Activated CD4-positive, alpha-beta T cell treated with anti-CD3 and anti-CD28 coated beads for 48 hours (primary cell): ENCODE measurements around the gene FRS2.
"Not testable (repeated sequence)": the region's sequence is repeated elsewhere in the genome, so short reads cannot be mapped to it uniquely, and the experiment has no call there.

Source experiments
- DNase-seq: peaks from one replicate; pipeline ENCODE4 v3.0.0-alpha.2; 2020

The FRS2 gene

DNA sequence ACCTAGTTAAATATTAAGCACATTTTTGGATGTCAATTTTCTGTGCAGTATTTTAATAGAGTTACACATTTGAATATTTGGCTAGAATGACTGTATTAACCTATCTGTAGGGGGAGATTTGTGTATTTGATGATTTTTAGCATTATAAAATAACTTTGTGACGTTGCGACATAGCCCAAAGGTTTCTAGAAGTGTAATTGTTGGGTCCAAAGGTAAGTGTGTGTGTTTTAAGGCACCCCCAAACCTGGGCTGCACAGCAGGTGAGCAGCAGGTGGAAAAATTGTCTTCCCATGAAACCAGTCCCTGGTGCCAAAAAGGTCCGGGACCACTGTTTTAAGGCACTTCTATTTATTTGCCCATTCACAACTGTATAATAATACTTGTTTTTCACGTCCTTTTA lies 118.3 kb downstream of the FRS2 start:
- DNase-seq = no peak

DNA sequence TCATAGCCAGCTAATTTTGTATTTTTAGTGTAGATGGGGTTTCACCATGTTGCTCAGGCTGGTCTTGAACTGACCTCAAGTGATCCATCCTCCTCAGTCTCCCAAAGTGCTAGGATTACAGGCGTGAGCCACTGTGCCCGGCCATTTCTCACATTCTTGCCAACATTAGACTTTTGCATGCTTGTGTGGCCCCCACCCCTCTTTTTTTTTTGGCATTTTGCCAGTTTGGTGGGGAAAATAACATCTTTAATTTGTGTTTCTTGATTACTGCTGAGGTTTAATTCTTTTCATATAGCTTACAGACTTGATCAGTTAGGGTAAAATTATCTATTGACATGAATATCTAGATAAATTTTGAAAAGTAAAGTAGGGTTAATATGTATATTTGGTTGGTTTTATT lies 118.9 kb downstream of the FRS2 start:
- no peak for DNase-seq

DNA sequence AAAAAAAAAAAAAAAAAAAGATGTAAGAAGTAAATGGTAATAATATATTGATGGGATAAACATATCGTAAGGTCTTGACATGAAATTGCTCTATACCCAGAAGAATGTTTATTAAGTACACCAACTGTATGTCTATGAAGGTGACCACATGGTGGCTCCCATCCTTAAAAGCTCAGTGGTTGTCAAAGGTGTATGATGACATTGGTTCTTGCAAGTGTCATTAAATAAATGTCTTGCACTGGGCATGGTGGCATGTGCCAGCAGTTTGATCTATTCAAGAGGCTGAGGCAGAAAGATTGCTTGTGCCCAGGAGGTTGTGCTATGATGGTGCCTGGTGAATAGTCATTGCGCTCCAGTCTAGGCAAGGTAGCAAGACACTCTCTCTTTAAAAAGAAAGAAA lies 125.5 kb downstream of the FRS2 start:
- DNase-seq = no peak

DNA sequence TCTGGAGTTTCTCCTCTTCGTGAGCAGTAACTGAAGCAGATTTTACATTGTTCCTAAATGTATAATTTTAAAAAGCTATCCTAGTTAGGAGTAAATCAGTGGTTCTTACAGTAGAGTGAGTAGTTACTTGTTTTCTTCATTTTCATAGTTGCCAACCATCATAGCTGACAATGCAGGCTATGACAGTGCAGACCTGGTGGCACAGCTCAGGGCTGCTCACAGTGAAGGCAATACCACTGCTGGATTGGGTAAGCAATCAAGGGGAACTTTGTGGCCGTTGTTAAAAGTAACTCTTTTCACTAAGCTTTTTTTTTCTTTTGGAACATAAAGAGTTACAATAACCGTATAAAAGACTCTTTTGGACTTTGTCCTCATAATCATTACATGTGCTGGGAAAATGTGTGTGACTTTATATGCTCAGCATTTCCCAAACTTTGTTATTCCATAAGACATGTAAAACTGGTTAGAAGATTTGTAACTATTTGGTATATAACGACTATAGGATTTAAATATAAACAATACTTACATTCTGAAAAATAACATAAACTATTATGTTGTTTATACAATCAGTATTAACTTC lies 128.1 kb downstream of the FRS2 start:
- DNase-seq = no peak

DNA sequence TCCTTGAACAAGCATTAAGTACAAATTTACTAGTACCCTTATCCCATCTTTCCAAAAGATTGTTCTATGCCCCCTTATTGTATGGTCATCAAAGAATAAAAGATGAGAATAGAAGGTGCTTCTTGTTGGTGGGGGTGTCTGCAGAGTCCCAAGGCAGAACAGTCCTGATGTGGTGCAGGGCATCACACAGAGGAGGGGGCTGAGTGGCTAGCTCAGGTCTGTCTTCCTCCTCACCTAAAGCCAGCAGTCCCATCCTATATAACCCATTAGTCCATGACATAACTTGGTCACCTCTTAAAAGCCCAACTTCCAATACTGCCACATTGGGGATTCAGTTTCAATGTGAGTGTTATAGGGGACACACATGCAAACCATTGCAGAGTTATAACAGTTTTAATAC lies 130.6 kb downstream of the FRS2 start:
- no peak for DNase-seq

DNA sequence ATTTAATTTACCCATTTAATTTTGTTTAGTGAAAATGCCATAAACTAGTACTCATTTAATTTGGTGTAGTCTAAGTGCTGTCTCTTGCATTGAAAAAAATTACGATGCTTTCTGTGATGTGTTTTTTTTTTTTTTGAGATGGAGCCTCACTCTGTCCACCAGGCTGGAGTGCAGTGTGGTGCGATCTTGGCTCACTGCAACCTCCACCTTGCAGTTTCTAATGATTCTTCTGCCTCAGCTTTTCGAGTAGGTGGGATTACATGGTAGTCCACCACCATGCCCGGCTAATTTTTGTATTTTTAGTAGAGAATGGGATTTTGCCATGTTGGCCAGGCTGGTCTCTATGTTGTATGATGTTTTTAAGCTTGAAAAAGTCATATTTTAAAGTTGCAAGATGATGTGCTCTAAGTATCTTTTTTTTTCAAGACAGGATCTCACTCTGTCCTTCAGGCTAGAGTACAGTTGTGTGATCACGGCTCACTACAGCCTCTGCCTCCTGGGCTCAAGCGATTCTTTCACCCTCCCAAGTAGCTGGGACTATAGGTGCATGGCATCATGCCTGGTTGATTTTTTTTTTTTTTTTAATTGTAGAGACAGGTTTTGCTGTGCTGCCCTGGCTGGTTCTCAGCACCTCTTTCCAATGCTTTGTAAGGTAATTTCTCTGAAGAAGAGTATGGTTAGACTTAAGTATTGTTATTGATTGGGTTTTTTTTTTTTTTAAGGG lies 131.9 kb downstream of the FRS2 start:
- DNase-seq = no peak

DNA sequence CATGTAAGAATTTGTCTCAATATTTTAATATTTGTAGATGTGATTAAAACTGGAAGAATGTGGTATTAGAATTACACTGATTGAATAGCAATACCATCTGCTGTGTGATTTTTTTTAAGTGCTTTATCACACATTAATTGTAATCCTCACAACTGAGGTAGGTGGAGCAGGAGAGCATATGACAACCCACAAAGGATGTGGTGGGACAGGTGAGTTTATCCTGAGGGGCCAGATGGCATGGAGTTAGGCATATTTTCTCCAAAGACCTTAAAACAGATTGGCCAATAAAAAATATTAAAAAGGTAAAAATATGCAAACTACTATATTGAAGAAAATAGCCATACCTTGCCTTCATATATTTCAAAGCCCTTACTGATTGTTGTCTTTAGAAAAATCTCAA lies 132.8 kb downstream of the FRS2 start:
- DNase-seq = no peak

DNA sequence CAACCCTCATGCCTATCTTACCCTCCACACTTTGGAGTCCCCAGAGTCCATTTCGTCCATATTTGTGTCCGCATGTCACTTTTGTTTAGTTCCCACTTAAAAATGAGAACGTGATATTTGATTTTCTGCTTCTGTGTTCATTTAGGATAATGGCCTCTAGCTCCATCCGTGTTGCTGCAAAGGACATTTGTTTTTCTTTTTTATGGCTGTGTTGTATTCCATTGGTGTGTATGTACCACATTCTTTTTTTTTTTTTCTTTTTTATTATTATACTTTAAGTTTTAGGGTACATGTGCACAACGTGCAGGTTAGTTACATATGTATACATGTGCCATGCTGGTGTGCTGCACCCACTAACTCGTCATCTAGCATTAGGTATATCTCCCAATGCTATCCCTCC lies 133.4 kb downstream of the FRS2 start:
- DNase-seq = not testable (repeated sequence)

DNA sequence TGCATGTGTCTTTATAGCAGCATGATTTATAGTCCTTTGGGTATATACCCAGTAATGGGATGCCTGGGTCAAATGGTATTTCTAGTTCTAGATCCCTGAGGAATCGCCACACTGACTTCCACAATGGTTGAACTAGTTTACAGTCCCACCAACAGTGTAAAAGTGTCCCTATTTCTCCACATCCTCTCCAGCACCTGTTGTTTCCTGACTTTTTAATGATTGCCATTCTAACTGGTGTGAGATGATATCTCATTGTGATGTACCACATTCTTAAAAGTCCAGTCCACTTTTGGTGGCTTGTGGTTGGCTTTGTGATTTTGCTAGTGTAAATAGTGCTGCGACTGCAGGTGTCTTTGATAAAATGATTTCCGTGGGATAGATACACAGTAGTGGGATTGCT lies 134.1 kb downstream of the FRS2 start:
- DNase-seq = not testable (repeated sequence)

DNA sequence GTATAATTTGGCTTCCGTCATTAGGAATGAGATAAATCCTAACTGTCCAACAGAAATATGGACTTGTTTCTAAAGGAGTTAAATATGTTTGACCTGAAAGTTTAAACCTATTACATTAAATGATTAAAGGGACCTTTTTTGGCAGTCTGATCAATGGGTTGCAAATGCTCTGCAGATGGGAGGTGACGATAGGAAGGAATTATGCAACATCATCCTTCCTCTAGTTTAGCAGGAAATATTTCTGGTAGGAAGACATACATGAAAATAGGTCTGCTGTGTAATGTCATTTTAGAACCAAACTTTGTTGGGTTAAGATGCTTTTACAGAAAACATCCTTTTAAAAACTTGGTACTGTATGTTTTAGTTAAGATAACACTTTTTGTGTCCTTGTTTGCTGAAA lies 137.9 kb downstream of the FRS2 start:
- no peak for DNase-seq

DNA sequence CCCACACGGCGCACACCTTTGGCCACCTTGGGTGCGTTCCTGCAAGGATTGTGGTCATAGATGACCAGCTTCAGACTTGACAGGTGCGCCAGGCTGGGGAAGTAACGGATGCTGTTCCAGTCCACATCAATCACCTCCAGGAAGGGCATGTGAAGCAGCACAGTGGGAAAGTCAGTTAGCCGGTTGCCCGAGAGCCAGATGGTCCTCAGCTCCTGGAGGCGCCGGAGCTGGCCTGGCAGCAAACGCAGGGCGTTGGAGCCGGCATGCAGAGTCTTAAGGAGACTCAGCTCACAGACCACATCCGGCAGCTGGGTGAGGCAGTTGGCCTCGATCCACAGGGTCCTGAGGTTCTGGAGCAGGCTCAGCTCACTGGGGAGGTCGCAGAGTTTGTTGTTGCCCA lies 139.9 kb downstream of the FRS2 start:
- DNase-seq = no peak

DNA sequence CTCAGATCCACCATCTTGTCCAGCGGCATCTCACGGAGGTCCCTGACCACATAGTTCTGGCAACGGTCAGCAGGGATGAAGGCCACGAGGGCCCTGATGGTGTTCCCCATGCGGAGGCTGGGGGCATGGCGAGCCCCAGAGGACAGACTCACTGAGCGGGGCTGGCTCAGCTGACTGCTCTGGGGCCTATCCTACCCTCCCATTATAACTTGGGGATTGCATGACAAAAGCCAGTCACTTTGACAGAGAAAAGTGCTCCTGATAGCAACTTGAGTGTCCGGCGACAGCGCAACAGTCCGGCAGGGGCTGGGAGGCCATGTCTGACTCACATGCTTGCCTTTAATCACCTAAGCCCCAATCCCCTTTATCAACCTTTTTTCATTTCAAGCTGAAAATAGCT lies 140.5 kb downstream of the FRS2 start, which contains the start of gene LRRC10:
LRRC10 (minus strand) TSS at position 179 of the 400 bp plus-strand sequence; CDS start at position 110, 69 bp downstream.
- DNase-seq = no peak

DNA sequence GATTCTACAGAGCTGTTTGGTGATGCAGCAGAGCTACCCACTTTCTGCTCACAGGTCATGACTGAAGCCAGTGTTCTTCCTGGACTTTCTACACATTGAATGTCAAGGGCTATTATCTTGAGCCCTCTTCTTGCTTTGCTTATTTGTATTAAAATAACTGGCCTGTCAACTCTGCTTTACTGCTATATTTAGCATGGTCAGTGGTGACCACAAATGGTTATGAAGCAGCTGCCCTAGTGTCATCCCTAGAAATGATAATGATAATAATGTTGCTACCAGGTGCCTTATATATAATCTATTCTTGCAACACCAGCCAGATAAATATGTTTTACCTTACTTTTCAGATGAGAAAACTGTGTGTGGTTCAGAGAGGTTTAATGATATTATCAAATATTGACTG lies 143.2 kb downstream of the FRS2 start:
- DNase-seq = no peak

DNA sequence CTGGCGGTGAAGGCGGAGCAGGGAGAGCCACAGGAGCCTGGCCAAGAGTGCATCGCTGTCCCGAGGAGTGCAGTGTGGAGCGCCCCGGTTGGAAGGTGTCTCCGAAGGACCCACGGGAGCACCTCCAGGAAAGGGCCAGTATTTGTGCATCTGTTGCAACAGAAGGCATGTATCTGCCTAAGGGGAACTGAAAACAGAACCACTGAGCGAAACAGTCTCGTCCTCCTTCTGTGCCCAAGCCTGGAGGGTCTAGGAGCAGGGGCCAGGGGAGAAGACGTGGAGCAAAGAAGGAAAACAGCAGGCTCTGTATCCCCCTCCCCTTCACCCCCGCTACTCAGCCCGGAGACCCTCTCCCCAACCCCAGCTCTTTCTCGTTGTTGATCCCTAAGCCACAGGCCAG lies 145.8 kb downstream of the FRS2 start:
- no peak for DNase-seq

DNA sequence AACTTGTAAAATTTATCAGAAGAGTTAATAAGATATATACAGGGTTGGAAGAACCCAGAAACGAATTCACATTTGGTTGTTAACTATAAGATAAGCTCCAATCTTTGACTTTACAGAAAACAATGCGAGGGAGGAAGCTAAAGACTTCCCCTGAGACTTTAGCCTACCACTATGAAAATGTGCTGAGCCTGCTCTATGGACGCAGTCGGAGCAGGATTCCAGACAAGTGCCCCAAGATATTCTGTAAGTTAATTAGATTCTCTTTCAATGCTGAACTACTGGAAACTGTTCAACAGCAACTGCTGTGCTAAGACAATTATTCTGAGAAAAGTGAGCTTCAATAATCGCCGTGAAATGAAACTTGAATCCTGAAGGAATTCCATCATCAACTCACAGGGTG lies 148.9 kb downstream of the FRS2 start:
- no peak for DNase-seq

DNA sequence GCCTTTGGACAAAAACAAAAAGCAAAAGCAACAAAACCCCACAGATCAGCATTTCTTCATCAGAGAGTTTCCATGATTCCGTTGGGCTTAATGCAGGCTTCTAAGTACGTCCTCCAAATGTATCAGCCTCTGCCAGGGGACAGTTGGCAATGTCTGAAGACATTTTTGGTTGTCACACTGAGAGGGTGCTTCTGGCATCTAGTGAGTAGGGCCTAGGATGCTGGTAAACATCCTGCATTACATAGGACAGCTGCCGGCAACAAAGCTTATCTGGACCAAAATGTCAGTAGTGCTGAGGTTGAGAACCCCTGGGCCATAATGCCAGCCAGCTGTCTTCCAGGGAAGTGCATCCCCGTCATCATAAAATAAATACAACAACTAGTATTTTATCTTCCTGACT lies 149.9 kb downstream of the FRS2 start:
- no peak for DNase-seq

DNA sequence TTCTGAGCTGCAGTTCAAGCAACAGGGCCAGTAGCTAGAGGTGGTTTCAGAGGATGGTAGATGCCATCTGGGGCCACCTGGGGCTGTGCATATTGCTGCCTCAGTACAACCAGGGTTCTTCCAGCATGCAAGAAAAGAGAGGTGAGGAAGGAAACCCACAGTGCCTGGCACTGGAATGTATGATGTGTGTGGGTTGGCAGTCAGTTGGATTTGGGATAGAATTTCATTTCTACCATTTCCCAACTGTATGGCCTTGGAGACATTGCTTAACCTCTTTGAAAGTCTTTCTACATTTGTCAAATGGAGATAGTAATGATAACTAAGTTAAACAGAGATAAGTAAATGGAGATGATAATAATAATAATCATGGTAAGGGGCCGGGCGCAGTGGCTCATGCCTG lies 150.7 kb downstream of the FRS2 start:
- DNase-seq = no peak

DNA sequence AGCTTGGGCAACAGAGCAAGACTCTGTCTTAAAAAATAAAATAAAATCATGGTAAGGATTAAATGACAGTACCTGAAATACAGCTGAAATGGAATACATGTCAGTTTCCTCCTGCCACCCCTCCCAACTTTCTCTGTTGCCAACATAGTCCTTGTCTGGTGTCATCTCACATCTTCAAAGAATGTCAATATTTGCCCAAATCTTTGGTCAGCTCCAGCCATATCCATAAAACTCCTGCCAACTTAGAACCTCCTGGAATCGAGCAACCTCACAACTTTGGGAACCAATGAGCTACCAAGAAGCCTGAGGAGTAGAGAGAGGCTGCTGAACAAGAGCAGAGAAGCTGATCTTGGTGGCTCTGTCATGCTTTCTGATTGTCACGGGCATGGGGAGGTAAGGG lies 151.4 kb downstream of the FRS2 start:
- DNase-seq = no peak

DNA sequence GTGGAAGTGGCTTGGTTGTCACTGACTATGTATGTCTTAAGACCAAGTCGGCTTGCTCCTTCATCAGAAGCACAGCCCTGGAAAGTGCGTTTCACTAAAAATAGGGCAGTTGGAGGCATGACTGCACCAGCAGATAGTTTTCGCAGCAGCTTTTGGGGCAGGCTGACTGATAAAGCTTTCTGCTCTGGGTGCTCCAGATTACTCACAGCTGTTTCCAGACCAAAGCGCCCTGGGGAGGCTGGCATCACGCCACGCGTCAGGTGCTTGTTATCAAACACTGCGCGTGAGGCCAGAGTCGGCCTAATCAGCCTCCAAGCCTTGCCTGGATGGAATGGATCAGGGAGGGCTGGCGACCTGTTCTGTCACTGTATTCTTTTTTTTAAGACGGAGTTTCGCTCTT lies 153.8 kb downstream of the FRS2 start:
- DNase-seq = no peak

DNA sequence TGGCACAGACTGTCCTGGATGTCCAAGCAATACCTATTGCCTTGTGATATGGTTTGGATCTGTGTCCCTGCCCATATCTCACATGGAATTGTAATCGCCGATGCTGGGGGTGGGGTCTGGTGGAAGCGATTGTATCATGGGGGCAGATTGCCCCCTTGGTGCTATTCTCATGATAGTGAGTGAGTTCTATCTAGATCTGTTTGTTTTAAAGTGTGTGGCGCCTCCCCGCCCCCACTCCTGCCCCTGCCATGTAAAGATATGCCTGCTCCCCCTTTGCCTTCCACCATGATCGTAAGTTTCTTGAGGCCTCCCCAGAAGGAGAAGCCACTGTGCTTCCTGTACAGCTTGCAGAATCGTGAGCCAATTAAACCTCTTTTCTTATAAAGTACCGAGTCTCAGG lies 157.3 kb downstream of the FRS2 start:
- DNase-seq = no peak
